ENCODE data around the gene LDLRAD4.

LDLRAD4 gene

GRCh38 chr18:13357289-13357688, 138.7 kb downstream of the LDLRAD4 start:
- DNase-seq = no peak

- no peak for DNase-seq
Observed at GRCh38 chr18:13359210-13359609, 140.7 kb downstream of the LDLRAD4 start.

GRCh38 chr18:13361431-13361830, 142.9 kb downstream of the LDLRAD4 start:
- DNase-seq = no peak

GRCh38 chr18:13362051-13362450, 143.5 kb downstream of the LDLRAD4 start:
- no peak for DNase-seq

- DNase-seq = no peak
Observed at GRCh38 chr18:13362607-13363006, 144.0 kb downstream of the LDLRAD4 start.

- DNase-seq = no peak
Observed at GRCh38 chr18:13363359-13363758, 144.8 kb downstream of the LDLRAD4 start.

- no peak for DNase-seq
Observed at GRCh38 chr18:13364721-13365205, 146.2 kb downstream of the LDLRAD4 start.

GRCh38 chr18:13366131-13366530, 147.6 kb downstream of the LDLRAD4 start:
- DNase-seq = no peak

- DNase-seq = no peak
Observed at GRCh38 chr18:13366541-13366940, 148.0 kb downstream of the LDLRAD4 start.

GRCh38 chr18:13366962-13367892, 148.7 kb downstream of the LDLRAD4 start:
- no peak for DNase-seq

- no peak for DNase-seq
Observed at GRCh38 chr18:13368080-13368813, 149.7 kb downstream of the LDLRAD4 start.

GRCh38 chr18:13369353-13369752, 150.8 kb downstream of the LDLRAD4 start:
- no peak for DNase-seq

- no peak for DNase-seq
Observed at GRCh38 chr18:13369756-13370510, 151.4 kb downstream of the LDLRAD4 start.

GRCh38 chr18:13370995-13371625, 152.6 kb downstream of the LDLRAD4 start:
- DNase-seq = no peak

- no peak for DNase-seq
Observed at GRCh38 chr18:13371689-13372418, 153.3 kb downstream of the LDLRAD4 start.

GRCh38 chr18:13372531-13372951, 154.0 kb downstream of the LDLRAD4 start:
- no peak for DNase-seq

- DNase-seq = no peak
Observed at GRCh38 chr18:13374096-13374467, 155.5 kb downstream of the LDLRAD4 start.

- DNase-seq = no peak
Observed at GRCh38 chr18:13374468-13375301, 156.1 kb downstream of the LDLRAD4 start.

GRCh38 chr18:13375302-13376255, 157.0 kb downstream of the LDLRAD4 start:
- no peak for DNase-seq

Measured in NCI-H2081 (cell line).